ENCODE data around the gene MBD3L2B. TPM values are rescaled to one million over a fixed set of nuclear protein-coding genes. Genes with fewer than 3 reads are reported as not detected.
A peak's percentile ranks its signal among the peaks of the same experiment; 100 is the strongest.

MBD3L2B gene
- total RNA-seq, 1 donor from 2014 or later: not detected

DNA sequence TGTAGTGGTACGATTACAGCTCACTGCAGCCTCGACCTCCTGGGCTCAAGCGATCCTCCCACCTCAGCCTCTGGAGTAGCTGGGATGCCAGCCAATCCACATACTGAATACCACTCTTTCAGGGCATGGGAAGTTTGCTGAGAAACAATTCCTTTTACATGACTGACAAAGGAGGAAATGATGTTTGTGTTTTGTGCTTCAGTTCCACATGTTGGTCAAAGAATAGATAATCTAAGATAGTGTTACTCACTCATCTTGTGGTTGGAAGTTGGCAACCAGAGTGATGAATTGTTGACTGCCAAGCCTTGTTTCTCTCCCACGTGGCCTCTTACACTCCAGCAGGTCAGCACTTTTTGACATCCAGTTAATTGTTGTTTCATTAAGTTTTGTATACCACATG lies 7.6 kb downstream of the MBD3L2B start:
- no peak for DNase-seq (ENCODE audit: low read depth in 2 of 2)

DNA sequence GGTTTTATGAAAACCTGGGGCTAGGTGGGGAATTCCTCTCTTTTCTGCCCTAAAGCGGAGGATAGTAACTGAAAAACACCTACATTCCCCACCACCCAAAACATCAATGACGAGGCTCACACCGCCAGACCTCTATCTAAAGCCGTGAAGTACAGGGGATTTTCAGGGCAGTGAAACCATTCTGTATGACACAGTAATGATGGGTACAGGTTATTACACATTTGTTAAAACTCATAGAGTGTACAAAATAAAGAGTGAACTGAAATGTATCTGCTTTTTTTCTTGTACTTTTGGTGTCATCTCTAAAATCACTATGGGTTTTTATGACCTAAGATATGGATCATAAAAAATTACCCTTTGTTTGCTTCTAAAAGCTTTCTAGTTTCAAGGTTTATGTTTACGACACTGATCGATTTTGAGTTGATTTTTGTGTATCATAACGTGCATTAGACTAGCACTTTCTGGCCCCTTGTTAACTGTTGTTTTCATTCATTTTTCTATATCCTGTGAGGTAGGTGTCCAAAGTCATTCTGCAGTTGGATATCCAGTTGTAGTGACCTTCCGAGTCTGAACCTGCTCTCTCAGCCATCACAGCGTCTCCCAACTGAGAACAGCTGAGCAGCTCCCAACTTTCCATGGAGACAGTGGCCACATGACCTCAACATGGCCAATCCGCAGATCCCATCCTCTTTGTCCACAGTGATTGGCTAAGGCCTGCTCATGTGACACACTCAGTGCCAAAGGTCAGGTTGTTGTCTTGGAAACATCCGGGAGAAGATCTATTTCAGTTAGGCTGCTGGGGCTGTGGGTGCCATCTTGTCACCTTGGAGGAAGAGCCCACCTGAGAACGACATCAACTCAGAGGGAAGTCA lies 10.3 kb downstream of the MBD3L2B start:
- DNase-seq (ENCODE audit: low read depth in 2 of 2): no peak

DNA sequence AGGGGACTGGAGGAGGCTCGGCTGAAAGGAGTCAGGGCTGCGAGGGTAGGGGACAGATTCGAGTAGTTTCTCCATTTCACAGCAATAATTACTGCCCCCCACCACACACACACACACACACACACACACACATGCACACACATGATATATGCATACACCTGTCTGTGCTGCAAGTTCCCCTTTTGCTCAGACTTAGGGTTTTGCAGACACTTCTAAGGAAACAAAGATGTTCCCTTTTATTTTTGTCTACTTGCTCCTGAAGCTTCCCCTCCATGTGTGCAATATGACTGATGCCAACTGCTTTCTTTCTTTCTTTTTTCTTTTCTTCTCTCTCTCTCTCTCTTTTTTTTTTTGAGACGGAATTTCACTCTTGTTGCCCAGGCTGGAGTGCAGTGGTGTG lies 13.4 kb downstream of the MBD3L2B start:
- DNase-seq (ENCODE audit: low read depth in 2 of 2): no peak

DNA sequence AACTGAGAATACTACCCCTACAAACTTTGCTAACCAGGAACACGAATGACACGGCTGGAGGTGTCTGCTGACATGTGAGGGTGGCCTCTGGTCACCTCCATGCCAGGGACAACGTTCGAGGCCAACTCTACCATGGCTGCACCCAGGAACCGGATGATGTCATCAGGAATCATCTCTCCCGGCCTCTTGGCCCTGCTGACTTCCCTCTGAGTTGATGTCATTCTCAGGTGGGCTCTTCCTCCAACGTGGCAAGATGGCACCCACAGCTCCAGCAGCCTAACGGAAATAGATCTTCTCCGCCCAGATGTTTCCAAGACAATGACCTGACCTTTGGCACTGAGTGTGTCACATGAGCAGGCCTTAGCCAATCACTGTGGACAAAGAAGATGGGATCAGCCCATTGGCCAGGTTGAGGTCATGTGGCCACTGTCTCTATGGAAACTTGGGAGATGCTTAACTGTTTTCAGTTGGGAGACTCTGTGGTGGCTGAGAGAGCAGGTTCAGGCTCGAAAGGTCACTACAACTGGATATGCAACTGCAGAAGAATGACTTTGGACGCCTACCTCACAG lies 15.0 kb downstream of the MBD3L2B start:
- no peak for DNase-seq (ENCODE audit: low read depth in 2 of 2)

DNA sequence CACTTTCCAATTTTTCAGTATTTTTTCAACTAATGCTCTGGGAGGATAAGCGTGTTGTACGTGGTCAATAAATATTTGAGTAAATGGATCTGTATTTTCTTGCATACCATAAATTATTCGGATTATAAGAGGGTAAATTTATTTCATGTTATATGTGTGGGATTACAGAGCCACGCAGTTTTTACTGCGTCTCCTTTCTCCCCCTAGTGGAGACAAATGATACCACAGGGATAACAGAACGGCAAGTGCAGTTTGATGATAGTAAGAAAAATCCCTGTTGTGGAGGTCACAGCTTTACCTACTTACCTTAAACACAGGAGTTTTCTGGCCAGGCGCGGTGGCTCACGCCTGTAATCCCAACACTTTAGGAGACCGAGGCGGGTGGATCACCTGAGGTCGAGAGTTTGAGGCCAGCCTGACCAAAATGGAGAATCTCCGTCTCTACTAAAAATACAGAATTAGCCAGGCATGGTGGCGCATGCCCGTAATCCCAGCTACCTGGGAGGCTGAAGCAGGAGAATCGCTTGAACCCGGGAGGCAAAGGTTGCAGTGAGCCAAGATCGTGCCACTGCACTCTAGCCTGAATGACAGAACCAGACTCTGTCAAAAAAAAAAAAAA lies 16.8 kb downstream of the MBD3L2B start:
- peak; percentile 31 to 43 for DNase-seq (ENCODE audit: low read depth in 2 of 2)

DNA sequence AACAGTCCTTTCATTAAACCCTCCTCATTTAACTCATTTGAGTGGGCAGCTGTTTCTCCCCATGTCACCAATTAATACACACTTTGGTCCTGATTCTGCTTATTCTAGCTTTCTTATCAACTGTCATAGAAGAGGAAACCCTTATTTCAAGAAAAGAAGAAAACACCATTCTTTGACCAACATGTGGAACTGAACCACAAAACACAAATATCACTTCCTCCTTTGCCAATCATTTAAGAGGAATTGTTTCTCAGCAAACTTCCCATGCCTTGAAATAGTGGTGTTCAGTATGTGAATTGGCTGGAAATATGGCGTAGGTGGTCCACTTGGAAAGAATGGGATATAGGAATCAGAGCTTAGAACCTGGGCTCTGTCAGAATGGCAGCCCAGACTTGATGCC lies 20.4 kb downstream of the MBD3L2B start:
- DNase-seq (ENCODE audit: low read depth in 2 of 2): no peak

DNA sequence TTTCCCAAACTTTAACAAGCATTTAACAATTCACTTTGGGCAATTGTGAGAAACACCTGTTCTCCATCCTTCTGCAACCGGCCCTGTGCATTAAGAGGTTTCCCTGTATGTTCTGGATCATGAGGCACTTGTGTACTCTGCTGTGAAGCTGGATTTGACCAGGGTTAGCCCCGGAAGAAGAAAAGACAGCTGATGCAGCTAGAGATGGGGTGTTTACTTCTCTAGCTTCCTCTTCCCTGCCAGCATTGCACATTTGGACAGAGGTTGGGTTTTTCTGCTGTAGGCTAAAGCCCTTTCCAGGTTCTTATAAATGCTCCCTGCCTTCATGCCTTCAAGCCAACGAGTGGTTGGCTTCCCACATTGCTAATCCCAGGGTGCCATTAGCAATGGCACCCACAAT lies 20.9 kb downstream of the MBD3L2B start:
- no peak for DNase-seq (ENCODE audit: low read depth in 2 of 2)

DNA sequence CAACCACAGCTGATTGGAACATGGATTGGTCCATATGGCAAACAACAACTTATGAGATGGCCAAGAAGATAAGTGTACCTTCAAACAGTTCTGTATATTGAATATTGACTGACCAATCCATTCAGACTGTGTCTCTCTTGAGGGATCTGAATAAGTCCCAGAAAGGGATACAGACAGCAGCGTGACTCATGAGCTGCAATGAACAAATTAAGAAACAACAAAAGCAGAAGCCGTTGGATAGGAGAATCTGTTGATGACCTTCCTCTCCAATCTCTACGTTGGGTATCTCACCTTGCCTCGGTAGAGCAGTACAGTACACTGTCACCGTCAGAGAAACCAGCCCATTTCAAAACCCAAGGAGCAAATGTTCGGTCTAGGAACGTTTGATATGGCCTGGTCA lies 21.3 kb downstream of the MBD3L2B start:
- DNase-seq (ENCODE audit: low read depth in 2 of 2): no peak

DNA sequence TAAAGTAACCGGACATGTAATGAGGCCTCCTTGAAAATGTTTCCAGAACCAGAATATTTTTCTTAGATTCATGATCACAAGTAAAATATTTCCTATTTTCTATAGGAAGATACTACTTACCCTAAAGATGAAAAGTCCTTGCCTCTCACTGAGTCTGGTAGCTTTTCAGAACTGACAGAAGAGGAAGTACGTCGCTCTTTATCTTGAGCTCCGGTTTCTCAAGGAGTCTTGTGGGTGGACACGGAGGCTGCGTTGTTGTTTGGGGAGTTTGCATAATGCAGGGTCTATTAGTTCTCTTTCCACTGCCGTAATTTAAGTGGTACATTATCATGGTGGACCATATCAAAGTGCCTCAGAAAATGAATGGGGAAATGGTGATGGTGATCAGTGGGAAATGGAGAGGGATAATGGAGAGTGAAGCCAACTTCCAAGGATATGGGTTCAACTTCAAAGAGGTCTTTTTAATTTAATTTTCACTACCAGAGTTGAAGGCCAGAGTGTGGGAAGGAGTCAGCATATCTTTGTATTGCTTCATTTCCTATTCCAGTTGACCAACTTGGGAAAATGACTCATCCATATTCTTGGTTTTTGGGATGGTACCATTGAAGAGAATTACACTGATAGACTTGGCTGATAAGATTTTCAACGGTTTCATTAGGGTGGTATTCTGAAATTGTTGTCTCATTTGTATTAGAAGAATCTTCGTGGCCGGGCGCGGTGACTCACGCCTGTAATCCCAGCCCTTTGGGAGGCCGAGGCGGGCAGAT lies 23.4 kb downstream of the MBD3L2B start:
- no peak for DNase-seq (ENCODE audit: low read depth in 2 of 2)

DNA sequence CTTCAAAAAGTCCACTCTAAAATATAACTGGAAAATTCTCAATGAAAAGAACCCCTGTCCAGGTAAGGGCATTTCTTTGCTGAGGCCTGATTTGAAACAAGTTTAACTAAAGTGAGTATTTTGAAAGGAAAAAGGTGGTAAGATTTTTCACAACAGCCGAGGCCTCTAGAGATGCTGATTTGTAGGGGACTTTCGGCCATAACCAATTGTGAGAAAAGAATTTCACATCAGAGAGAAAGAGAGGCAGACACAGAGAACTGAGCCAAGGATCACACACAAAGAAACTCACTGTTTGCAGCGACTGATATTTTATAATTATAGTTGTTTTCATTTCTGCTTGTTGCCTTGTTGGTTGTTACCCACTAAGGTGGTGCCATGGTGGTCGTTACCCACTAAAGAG lies 24.4 kb downstream of the MBD3L2B start:
- DNase-seq (ENCODE audit: low read depth in 2 of 2): no peak

DNA sequence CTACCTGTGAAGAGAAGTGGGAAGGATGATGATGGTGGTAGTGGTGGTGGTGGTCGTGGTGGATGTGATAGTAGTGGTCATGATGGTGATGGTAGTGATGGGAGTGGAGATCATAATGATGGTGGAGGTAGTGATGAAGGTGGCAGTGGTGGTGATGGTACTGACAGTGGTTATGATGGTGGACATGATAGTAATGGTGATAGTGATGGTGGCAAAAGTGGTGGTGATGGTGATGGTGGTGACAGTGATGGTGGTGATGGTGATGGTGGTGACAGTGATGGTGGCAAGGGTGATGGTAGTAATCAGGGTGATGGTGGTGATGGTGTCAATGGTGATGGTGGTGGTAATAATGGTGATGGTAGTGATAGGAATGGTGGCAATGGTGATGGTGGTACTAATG lies 26.2 kb downstream of the MBD3L2B start:
- no peak for DNase-seq (ENCODE audit: low read depth in 2 of 2)

DNA sequence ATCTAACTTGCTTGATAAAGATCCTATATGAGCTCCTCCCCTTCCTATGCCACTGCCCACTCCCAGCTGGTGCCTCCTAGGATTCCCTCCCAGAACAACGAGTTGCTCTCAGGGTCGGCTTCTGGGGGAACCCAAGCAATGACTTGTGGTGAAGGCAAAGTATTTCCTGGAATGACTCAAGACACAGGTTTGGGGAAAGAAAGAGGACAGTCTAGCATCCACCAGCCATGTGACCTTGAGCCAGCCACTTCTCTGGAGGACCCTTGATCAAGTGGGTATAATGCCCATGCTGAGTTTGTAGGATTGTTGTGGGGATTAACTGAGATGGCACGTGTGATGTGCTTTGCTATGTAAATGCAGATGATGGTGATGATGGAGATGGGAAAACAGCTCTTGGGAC lies 33.0 kb downstream of the MBD3L2B start:
- no peak for DNase-seq (ENCODE audit: low read depth in 2 of 2)

DNA sequence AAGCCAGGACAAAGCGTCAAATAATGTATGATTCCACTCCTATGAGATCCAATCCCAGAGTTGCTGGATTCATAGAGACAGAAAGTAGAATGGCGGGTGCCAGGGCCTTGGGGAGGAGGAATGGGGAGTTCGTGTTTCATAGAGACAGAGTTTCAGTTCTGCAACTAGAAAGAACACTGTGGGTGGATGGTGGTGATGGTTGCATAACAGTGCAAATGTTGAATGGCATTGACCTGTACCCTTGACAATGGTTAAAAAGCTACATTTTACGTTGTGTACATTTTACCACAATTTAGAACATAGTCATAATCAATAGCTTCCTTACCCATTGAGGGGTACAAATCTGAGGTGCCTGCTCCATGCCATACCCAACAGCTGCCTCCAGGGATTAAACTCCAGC lies 33.4 kb downstream of the MBD3L2B start:
- DNase-seq (ENCODE audit: low read depth in 2 of 2): no peak

DNA sequence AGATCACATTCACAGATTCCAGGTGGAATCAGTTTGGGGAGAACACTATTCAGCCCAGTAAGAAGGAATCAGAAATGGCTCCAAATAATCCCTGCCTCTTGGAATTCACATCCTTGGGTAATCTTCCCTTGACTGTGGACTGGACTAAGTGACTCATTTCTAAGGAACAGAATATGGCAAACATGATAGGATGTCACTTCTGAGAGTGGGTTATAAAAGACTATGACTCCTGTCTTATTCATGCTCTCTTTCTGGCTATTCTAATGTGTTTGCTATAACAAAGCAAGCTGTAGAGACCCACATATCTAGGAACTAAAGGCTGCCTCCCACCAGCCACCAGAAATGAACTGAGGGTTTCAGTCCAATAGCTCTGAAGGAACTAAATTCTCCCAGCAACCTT lies 37.8 kb downstream of the MBD3L2B start:
- DNase-seq (ENCODE audit: low read depth in 2 of 2): no peak

DNA sequence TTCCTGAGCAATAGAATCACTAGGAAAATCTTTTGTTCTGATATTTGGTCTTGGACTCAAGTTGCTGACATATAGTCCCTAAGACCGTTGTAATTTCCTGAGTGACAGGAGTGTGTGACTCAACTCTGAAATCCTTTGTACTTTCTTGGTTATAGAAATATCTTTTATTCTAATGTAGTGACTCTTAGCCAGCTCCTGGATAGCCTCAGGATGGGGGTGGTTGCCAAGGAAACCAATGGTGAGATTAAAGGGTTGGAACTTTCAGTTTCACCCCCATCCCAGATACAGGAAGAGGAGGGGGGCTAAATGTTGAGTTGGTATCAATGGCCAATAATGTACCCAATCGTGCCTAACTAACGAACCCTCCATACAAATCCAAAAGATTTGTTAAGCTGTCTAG lies 41.8 kb downstream of the MBD3L2B start:
- DNase-seq (ENCODE audit: low read depth in 2 of 2): no peak

DNA sequence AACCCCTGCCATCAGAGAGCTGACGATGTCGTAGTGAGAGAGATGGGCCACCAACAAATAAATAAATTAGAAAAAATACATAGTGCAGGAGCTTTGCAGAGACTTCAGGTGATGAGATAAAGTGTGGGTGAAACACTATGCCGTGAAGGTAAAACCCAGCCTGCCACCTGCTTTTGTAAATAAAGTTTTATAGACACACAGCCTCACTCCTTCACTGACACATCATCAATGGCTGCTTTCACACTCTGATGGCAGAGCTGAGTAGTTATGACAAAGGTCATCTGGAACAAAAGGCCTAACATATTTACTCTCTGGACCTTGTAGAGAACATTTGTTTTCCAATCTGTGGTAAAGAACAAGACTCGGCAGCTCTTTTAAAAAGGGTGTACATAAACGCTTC lies 45.0 kb downstream of the MBD3L2B start:
- no peak for DNase-seq (ENCODE audit: low read depth in 2 of 2)

DNA sequence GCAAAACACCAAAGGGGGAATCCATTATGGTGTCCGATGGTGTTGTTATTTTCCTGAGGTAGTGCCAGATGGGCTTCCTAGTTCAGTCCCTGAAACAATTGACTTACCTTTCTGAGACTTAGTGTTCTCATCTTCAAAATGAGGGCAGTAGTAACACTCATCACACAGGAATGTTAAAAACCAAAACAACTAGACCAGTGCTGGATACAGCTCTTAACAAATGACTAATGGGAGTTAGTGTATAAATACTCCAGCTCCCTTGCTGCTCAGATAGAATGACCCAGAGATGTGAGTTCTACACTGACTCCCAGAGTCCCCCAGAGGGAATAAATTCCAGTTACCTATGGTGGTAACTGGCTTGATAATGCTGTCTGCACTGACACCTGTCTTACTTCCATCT lies 49.9 kb downstream of the MBD3L2B start:
- no peak for DNase-seq (ENCODE audit: low read depth in 2 of 2)

DNA sequence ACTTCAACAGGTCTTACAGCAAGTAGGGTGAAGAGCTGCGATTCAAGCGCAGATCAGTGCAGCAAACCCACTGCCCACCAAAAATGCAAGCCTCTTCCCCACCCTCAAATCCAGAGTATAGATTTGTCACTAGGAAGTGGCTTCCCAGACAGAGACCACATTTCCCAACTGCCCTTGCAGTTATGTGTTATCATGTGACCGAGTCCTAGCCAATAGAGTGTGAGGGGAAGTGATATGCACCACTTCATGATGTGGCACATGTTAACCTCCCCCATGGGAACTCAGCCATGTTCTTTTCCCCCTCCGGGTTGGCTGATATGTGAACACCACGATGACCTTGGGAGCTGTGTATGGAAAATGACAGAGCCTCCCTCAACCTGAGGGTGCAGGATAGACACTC lies 50.8 kb downstream of the MBD3L2B start:
- DNase-seq (ENCODE audit: low read depth in 2 of 2): no peak

DNA sequence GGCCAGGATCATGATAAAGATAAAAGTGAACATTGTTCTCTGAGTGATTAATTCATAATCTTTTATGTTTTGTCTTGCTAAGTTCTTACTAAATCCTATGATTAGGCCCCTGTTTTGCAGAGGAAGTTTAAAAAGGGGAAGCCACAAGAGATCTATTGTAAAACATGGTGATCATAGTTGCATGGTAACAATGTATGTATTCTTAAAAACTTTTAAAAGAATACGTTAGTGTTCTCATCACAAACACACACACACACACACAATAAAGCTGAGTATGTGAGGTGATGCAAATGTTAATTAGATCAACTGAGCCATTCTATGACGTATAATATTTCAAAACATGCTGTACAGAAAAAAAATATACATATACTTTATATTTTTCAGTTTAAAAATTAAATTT lies 51.2 kb downstream of the MBD3L2B start:
- no peak for DNase-seq (ENCODE audit: low read depth in 2 of 2)

DNA sequence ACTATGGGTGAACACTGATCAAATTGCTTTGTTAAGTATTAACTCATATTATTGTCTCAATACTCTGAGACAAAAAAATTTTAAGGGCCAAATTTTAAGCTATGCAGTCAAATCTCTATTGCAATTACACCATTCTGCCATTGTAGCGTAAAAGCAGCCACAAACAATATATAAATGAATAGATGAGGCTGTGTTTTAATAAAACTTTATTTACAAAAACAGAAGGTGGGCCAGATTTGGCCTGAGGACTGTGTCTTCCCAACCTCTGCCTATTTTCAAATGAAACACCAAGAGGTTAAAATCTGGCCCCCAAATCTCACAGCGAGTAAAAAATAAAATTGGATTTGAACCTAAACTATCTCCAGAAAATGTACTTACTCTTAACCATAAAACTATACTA lies 51.7 kb downstream of the MBD3L2B start:
- no peak for DNase-seq (ENCODE audit: low read depth in 2 of 2)

Measured in dermis microvascular lymphatic vessel endothelial cell (primary cell).